Activated T-cell treated with anti-CD3 and anti-CD28 coated beads for 4 hours (primary cell): ENCODE data around the gene ADAMTS1.
"Not testable (repeated sequence)": the region's sequence is repeated elsewhere in the genome, so short reads cannot be mapped to it uniquely, and the experiment has no call there.

Experiments
- DNase-seq: peaks from one replicate; pipeline ENCODE4 v3.0.0-alpha.2; 2020

The ADAMTS1 gene

DNA sequence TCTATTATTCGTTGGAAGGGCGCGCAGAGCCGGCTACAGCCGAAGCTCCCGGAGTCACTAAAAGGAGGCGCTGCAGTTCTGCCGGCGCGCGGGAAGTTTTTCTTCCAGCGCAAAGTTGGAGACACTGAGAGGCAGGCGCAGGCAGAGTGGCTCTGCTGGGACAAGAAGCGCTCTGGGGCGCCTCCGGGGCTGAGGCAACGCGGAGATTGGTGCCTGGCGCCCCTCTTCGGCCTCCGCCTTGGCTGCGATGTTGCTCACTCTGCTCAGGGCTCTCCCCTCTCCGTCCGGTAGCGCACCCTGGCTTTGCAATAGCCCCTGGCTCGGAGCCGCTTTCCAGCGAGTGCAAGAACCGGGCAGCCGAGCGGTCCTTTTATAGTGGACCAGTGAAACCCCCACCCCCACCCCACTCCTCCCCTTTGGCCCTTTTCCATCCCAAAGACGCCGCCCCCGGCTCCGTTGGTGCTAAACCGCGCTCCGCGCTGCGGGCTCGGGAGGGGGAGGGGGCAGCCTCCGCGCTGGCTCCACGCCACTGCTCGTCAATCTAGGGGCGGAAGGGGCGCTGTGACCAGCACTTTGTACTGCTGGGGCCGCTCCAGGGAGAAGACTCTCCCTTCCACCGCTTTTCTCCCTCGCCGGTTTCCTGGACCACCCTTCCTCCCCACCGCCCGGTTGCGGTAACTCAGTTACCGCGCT lies at the start of gene ADAMTS1:
TSS of gene ADAMTS1 (minus strand) at position 344 of the 693 bp plus-strand sequence. CDS start 455 bp downstream, outside the sequence.
- no peak for DNase-seq

DNA sequence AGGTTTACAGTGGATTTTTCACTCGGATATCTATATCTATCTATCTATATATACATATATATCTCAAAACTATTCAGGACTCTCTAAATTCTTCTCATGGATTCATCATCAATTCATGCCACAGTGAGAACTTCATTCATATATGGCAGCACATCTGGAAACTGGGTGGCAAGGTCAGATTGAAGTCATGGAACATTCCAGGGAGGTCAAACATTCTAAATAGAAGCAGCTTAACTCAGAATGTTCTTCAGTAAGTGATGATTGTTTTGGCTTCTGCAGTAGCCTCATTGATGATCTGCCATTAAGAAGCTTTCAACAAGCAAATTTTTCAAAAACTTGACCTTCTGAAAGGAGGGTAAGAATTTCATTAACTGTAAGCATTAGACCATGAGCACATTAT lies 46.9 kb upstream of the ADAMTS1 start:
- DNase-seq, result no peak

GRCh38 chr21:26888931-26889330 lies 43.7 kb upstream of the ADAMTS1 start:
- DNase-seq, result no peak

DNA sequence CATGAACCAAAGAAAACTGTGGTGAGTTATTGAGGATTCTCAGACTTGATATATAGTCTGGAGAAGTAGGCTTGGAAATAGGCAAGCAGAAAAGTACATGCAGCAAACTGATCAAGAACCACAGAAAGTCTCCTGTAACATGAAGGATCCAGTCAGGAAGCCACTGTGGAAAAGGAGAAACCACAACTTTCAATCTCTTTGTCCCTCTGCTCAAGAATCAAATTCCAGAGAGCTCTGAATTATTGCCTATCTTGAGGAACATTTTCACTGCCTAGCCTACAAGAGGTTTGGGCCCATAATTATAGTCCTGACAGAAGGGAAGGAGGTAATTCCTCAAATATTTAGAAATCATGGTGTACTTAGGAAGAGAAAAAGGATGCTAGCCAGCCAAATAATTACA lies 43.0 kb upstream of the ADAMTS1 start:
- no peak for DNase-seq

- no peak for DNase-seq
Observed at GRCh38 chr21:26887251-26887650, 42.0 kb upstream of the ADAMTS1 start.

- no peak for DNase-seq
Observed at GRCh38 chr21:26884436-26884835, 39.2 kb upstream of the ADAMTS1 start.

DNA sequence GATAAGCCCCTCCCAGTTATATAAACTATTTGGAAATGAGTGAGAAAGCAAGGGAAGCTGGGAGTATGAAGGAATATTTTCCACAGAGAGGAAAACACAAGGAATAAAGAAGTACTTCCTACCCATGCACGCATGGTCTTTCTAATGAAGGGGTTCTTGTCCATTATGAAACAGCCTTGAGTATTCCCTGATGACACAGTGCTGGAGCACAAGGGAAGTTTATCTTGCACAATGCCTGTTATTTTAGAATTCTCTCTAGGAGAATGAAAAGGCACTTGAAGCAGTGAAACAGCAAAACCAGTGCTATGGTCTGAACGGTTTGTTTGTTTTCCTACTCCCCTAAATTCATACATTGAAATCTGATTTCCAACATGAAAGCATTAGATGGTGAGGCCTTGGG lies 38.6 kb upstream of the ADAMTS1 start:
- DNase-seq, result no peak

GRCh38 chr21:26881504-26882228 lies 36.5 kb upstream of the ADAMTS1 start:
- no peak for DNase-seq

- no peak for DNase-seq
Observed at GRCh38 chr21:26877018-26877417, 31.8 kb upstream of the ADAMTS1 start.

- no peak for DNase-seq
Observed at GRCh38 chr21:26874347-26874746, 29.1 kb upstream of the ADAMTS1 start.

GRCh38 chr21:26865857-26866256 lies 20.6 kb upstream of the ADAMTS1 start:
- DNase-seq, result no peak

DNA sequence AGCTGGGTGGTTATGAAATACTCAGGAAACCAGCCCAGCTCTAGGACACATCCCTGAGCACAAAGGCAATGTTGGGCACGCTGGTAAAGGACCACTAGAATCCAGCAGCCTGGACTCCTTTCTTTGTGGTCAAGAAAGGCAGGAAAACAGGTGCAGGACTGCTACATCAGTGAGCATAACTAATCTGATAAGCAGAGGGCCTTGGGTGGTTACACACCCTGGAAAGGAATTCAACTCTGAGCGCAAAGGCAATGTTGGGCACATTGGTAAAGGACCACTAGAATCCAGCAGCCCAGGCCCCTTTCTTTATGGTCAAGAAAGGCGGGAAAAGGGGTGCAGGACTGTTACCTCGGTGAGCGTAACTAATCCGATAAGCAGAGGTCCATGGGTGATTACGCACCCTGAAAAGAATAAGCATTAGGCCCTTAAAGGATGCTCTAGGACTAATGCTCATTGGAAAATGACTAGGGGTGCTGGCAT lies 11.7 kb upstream of the ADAMTS1 start:
- DNase-seq, result not testable (repeated sequence)

DNA sequence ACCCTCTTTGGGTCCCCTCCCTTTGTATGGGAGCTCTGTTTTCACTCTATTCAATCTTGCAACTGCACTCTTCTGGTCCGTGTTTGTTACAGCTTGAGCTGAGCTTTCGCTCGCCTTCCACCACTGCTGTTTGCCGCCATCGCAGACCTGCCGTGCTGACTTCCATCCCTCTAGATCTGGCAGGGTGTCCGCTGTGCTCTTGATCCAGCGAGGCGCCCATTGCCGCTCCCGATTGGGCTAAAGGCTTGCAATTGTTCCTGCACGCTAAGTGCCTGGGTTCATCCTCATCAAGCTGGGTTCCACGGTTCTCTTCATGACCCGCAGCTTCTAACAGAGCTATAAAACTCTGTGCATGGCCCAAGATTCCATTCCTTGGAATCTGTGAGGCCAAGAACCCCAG lies 9.5 kb upstream of the ADAMTS1 start:
- DNase-seq, result not testable (repeated sequence)

- no peak for DNase-seq
Observed at GRCh38 chr21:26852423-26852822, 7.2 kb upstream of the ADAMTS1 start.

DNA sequence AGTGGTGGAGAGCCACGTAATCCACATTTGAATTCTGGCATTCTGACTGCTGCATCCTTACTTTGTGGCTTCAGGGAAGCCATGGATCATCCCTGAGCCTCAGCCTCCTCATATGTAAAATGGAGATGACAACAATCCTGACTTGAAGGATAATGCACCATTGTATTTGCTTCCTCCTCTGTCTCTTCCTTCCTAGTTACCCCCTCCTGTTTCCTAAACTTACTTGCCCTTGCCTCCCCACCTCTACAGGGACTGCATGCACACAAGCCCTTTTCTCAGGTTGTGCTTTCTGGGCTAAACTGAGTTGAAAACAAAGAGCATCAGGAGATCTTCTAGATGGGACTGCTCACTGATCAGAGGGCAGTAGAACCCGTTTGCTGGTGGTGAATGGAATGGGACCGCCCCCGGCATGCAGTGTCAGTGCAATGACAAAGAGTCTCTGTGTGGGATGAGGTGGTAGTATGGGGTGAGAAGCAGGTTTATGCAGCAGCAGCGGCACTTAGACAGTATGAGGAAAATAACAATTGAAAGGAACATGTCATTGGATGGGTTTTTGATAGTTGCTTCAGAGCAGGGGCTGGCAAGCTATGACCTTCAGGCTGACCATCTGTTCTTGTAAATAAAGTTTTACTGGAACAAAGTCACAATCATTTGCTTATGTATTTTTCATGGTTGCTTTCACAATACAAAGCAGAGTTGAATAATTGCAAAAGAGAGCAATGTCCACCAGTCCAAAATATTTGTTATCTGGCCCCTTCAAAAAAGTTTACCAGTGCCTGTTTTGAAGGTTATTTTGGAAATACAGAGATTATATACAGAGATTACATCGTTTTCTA lies 6.1 kb upstream of the ADAMTS1 start:
- DNase-seq, result no peak

DNA sequence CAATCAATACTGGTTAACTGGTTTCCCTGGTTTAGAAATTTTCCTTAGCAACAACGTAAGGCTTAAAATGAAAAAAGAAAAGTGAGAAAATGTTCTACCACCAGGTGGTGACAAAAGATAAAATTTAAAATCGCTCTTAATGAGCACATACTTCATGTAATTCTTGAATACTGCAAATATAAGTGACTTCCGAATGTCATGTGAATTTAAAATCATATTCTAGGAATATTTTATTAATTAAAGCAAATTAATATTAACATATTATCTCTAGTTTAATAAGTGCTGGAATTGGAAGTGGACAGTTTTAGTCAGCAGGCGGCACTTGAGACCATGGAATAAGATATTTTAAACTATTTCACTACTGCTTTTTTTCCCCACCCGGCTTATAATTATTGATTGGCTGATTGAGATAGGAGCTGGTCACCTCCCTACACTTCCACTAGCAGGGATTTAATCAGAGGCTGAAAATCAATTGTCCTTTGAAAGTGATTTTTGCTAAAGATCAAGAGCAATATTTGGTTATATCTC lies 5.0 kb upstream of the ADAMTS1 start:
- no peak for DNase-seq

DNA sequence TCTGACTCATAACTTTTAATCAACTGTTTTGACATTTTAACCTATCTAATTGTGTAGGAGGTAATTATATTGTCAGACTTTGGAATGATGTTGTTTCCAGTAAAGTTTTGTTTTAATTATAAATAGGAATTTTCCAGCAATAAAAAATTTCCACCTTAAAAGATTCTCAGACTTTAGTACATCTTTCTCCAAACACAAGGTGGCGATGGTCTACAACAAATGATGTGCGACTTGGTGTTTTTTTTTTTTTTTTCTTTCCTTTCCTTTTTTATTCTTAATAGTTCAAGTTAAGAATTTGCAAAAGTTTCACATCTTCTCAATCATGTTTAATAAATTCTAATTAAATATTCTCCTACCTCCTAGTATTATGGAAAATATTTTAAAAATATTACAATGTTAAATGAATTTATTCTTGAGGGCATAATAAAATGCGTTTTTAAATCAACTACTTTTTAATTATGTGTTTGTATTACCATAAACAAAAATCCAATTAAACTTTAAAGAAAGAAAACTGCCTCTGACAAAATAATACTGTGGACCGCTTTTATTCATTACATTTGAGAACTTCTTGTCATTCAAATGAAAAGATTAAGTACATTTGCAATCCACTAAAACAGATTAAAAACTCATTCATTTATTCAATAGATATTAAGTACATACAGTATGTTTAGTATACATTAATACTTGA lies 4.4 kb upstream of the ADAMTS1 start:
- DNase-seq, result no peak

DNA sequence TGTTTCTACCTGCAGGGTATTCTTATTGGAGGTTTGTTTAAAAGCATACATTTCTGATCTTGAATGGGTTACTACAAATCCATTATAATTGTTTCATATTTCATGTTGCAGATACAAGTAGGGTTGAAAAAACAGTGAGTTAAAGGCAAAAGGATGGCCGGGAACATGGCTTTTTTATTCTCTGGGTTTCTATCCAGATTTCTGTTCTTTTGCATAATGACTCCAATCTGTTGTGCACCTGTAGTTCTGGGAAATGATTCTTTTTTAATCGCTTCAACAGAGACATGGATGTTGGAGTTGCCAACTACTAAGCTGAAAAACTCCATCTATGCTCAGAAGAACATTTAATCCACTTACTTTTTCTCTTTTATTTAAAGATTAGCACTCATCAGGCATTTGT lies 2.7 kb upstream of the ADAMTS1 start:
- no peak for DNase-seq

- no peak for DNase-seq
Observed at GRCh38 chr21:26847002-26847401, 1.8 kb upstream of the ADAMTS1 start.

DNA sequence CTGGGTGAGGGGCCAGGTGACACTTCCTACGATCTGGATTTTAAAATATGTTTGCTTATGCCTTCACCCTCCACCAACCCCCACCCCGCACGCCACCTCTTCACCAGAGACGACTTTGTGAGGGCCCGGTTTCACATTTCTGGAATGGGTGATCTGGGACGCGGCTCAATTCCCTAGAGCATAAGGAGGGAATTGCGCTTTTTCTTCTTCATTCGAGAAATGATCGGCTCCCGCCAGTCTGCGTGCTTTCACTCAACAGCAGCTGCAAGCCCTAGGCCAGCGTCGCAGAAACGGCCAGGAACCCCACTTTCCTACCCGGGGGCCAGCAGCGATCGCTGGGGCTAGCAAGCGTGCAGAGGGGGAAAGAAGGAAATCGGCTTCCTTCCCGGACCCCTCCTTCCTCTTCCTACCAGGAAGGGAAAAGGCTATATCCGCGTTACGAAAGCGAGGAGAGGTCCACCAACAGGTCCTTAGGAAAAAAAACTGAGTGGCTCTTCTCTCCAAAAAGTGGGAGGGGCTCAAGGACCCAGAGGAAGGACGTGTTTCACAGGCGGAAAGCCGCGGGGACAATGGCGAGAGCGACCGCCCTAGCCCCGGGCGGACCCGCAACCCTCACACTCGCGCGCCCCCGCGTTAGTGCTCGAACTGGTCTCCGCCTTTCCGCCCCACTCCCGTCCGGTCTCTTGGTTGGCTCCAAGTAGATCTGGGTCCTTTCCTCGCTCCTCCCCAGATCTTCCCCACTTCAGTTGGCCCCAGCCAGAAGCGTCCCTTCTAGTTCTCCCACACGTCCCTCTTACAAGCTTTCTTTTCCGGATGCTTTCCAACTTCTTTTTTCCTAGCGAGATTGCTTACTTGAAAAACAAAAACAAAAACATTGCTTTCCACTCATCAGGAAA lies 1.1 kb upstream of the ADAMTS1 start:
- DNase-seq, result no peak

DNA sequence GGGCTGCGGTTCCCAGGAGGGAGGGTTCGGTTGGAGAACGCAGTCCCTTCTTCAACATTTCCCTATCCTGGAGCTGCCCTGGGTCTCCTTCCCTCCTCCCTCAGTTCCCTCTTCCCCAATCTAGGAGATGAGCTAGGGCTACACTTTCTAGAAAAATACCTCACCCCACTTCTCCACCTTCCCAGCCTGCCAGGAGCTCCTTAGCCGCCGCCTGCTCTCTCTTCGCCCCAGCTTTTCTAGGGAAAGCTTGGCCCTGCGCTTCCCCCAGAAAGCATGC lies 488 bp upstream of the ADAMTS1 start:
- DNase-seq, result no peak
